GM20000 (cell line): ENCODE measurements around the gene SENP8.

Source experiments
- DNase-seq: peaks from one replicate; pipeline ENCODE4 v3.0.0; 2012; ENCODE audit warnings: low spot score
- TF ChIP-seq, protein P1 (sequence below): IDR thresholded peaks from 2 replicates; pipeline ENCODE4 v1.5.1; 2012; ENCODE audit warnings: mild to moderate bottlenecking, control low read depth; ENCODE audit errors: extremely low read depth, missing control alignments

SENP8 gene

GRCh38 chr15:72173401-72173800, 55.2 kb downstream of the SENP8 start:
- TF ChIP-seq, protein P1, sequence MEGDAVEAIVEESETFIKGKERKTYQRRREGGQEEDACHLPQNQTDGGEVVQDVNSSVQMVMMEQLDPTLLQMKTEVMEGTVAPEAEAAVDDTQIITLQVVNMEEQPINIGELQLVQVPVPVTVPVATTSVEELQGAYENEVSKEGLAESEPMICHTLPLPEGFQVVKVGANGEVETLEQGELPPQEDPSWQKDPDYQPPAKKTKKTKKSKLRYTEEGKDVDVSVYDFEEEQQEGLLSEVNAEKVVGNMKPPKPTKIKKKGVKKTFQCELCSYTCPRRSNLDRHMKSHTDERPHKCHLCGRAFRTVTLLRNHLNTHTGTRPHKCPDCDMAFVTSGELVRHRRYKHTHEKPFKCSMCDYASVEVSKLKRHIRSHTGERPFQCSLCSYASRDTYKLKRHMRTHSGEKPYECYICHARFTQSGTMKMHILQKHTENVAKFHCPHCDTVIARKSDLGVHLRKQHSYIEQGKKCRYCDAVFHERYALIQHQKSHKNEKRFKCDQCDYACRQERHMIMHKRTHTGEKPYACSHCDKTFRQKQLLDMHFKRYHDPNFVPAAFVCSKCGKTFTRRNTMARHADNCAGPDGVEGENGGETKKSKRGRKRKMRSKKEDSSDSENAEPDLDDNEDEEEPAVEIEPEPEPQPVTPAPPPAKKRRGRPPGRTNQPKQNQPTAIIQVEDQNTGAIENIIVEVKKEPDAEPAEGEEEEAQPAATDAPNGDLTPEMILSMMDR, result no peak
- no peak for DNase-seq

DNA sequence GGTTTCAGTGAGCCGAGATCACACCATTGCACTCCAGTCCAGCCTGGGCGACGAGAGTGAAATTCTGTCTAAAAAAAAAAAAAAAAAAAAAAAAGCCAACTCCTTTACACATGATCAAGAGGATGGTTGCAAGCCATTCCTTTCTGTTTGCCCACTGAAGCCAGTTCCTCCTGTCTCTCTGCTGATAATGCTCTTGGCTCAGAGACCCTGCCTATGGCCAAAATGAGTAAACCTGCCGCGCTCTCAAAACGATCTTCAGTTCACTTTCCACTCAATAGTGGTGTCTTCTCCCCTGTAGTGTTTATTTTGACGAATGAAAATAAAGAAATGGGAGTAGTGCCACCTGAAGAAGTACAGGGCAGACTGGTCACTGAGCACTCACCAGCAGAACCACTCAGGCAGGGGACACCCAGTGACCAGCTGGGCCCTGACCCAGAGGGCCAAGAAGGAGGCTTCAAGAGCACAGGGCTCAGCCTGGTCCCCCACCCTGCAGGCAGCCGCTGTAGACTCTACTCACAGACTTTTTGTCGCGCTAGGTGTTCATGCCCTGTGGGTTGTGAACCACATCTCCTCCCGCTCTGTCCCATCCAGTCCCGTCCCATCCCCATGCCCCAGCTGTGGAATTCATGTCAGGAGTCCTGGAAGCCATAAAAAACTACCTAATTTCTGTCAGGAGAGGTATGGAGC, 55.8 kb downstream of the SENP8 start:
- no peak for DNase-seq
- TF ChIP-seq, protein P1, result no peak

DNA sequence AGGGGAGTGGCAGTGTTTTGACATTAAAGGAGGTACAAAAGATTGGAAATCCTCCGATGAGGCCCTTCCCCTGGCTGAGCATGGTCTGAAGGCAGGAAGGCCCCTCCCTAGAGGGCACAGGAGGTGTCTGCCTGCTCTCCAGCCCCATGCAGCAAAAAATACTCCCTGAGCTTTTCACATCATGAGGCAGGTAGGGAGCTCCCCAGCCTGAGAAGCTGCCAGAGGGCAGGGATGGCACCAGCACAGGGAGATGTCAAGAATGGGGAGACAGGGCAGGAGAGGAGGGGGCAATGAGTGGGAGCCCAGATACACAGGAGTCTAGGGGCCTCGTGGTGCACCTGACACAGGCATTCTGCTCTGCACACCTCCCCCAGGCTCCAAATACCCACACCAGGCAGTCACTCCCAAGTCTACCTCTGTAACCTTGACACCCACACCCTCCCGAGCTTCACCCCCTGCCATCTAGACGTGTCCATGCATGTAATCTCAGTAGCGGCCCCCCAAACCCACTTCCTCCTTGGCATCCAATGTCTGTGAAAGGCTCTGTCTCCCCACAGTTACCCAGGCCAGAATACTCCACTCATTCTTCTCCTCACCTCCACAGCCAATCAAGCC, 56.5 kb downstream of the SENP8 start:
- TF ChIP-seq, protein P1, result no peak
- DNase-seq, result no peak

DNA sequence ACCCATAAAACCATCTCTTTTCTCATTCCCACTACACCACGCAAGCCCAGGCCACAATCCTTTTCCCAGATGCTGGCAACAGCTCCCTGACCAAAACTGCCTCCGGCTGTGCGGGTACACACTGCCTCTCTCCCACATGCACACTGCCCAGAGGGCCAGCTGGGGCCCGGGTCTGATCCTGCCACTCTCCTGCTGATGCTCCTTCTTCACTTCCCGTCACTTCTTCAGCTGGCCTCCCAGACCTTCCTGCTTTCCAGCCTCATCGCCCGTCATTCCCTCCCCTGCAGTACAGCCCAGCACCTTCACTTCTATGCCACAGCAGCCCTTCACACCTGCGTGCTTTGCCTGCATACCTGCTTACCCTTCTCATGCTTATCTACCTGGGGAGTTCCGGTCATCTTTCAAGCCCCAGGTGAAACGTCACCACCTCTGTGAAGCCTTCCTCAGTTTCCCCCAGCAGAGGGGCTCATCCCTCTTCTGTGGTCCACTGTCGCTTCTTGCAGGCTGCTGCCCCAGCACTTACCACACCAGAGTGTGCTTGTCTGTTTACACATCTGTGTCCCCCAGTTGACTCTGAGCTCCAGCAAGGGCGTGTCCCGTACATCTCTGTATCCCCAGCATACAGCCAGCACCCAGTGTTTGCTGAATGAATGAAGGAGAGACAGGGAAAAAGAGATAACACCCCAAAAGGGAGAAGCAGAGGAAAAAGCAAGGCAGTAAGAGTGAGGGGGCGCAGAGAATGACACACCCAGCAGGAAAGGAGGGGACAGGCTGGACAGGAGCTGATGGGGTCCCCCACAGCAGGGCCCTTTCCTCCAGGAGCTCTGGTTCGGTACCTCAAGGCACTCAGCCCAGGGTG, 57.2 kb downstream of the SENP8 start:
- TF ChIP-seq, protein P1, result no peak
- no peak for DNase-seq

DNA sequence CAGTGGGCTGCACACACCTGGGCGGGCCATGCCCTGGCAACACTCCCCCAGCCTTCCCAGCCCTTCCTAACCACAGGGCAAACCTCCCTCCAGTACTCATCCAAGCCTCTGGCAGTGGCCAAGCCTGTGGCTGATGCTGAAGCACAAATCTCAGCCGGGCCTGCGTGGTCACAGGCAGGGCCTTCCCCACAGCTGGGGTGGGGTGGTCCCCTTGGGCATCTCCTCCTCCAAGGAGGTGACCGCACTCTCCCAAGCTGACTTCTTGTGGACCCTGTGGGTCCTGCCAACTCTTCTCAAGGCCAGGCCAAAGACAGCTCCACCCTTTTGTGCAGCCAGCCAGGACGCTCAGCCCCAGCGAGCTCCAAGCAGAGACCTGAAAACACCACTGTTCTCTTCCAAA, 58.0 kb downstream of the SENP8 start:
- TF ChIP-seq, protein P1, result no peak
- no peak for DNase-seq

DNA sequence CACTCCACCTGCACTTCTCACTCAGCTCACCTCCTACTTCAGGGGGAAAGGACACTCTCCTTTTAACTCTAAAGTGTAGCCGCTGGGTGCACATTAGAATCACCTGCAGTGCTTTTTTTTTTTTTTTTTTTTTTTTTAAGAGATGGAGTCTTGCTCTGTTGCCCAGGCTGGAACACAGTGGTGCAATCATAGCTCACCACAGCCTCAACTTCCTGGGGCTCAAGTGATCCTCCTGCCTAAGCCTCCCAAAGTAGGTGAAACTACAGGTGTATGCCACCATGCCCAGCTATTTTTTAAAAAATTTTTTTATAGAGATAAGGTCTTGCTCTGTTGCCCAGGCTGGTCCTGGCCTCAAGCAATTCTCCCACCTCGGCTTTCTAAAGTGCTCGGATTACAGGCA, 58.5 kb downstream of the SENP8 start:
- TF ChIP-seq, protein P1, result no peak
- DNase-seq, result no peak
